ENCODE results near the gene CFAP61. TPM values are rescaled to one million over a fixed set of nuclear protein-coding genes. Genes with fewer than 3 reads are reported as not detected.

The CFAP61 gene
- total RNA-seq, 6 experiments from 2014 or later: 0.26 TPM; not detected in 5

GRCh38 chr20:20201124-20201523, 148.8 kb downstream of the CFAP61 start:
- no peak overlapping the region for H3K27ac Mint-ChIP-seq
- no peak for TF ChIP-seq CTCF (IDR thresholded peaks at IDR 0.05)
- H3K4me3 Mint-ChIP-seq: no peak overlapping the region
- DNase-seq: no peak
- H3K27me3 Mint-ChIP-seq (ENCODE audit: insufficient read depth): peaks cover 3% of the 10 kb centered on the region
- no peaks in the 10 kb centered on the region for H3K4me1 Mint-ChIP-seq (ENCODE audit: low read depth)
- H3K9me3 Mint-ChIP-seq: no peaks in the 10 kb centered on the region
- no peaks in the 10 kb centered on the region for H3K36me3 Mint-ChIP-seq (ENCODE audit: low read depth)

- Mint-ChIP-seq H3K9me3 (no peaks in the 10 kb centered on the region), H3K36me3 (ENCODE audit: low read depth) (no peaks in the 10 kb centered on the region), H3K4me1 (ENCODE audit: low read depth) (no peaks in the 10 kb centered on the region), H3K27ac (no peak overlapping the region), H3K27me3 (ENCODE audit: insufficient read depth) (peaks cover 3% of the 10 kb centered on the region), H3K4me3 (no peak overlapping the region)
- no peak for DNase-seq
- no peak for TF ChIP-seq CTCF (IDR thresholded peaks at IDR 0.05)
These were observed 149.3 kb downstream of the CFAP61 start for GRCh38 chr20:20201639-20202038.

GRCh38 chr20:20202768-20203167, 150.4 kb downstream of the CFAP61 start:
- no peak overlapping the region for H3K4me3 Mint-ChIP-seq
- H3K36me3 Mint-ChIP-seq (ENCODE audit: low read depth): no peaks in the 10 kb centered on the region
- no peak for TF ChIP-seq CTCF (IDR thresholded peaks at IDR 0.05)
- no peak overlapping the region for H3K27ac Mint-ChIP-seq
- no peaks in the 10 kb centered on the region for H3K9me3 Mint-ChIP-seq
- peaks cover 6% of the 10 kb centered on the region for H3K27me3 Mint-ChIP-seq (ENCODE audit: insufficient read depth)
- no peaks in the 10 kb centered on the region for H3K4me1 Mint-ChIP-seq (ENCODE audit: low read depth)
- DNase-seq: no peak

- peaks cover 6% of the 10 kb centered on the region for H3K27me3 Mint-ChIP-seq (ENCODE audit: insufficient read depth)
- H3K4me1 Mint-ChIP-seq (ENCODE audit: low read depth): no peaks in the 10 kb centered on the region
- no peak for TF ChIP-seq CTCF (IDR thresholded peaks at IDR 0.05)
- no peak overlapping the region for H3K4me3 Mint-ChIP-seq
- no peaks in the 10 kb centered on the region for H3K36me3 Mint-ChIP-seq (ENCODE audit: low read depth)
- no peak overlapping the region for H3K27ac Mint-ChIP-seq
- no peak for DNase-seq
- H3K9me3 Mint-ChIP-seq: no peaks in the 10 kb centered on the region
These were observed 151.5 kb downstream of the CFAP61 start for GRCh38 chr20:20203784-20204183.

GRCh38 chr20:20204256-20204655, 151.9 kb downstream of the CFAP61 start:
- no peak overlapping the region for H3K4me3 Mint-ChIP-seq
- H3K4me1 Mint-ChIP-seq (ENCODE audit: low read depth): no peaks in the 10 kb centered on the region
- no peak for DNase-seq
- no peaks in the 10 kb centered on the region for H3K36me3 Mint-ChIP-seq (ENCODE audit: low read depth)
- no peaks in the 10 kb centered on the region for H3K9me3 Mint-ChIP-seq
- no peak overlapping the region for H3K27ac Mint-ChIP-seq
- no peak for TF ChIP-seq CTCF (IDR thresholded peaks at IDR 0.05)
- peaks cover 6% of the 10 kb centered on the region for H3K27me3 Mint-ChIP-seq (ENCODE audit: insufficient read depth)

Data from HFFc6 (cell line).